Body of pancreas (tissue), 4 donors: ENCODE results near the gene GRM1. TPM values are rescaled to one million over a fixed set of nuclear protein-coding genes. Genes with fewer than 3 reads are reported as not detected.
A peak's percentile ranks its signal among the peaks of the same experiment; 100 is the strongest.

Source experiments
- ATAC-seq: fragments of 150-250 bp; one replicate; pipeline ENCODE4 v1.9.1; 2016
- DNase-seq, 4 donors: peaks; one replicate each; pipeline ENCODE4 v3.0.0-alpha.2; 2019
- H3K27ac ChIP-seq, 4 donors: fragments of 200-600 bp; sonication (generic); 1 replicate in 3 of 4; 2 replicates in 1 of 4; pipeline versions ENCODE4 v1.5.1 to v1.6.1; 2016 to 2019; ENCODE audit warnings: mild to moderate bottlenecking in 1 of 4, mixed read lengths in 1 of 4, moderate library complexity in 1 of 4
- H3K27me3 ChIP-seq, 2 donors: fragments of 200-600 bp; sonication (generic); one replicate each; pipeline ENCODE4 v1.6.0; 2016; ENCODE audit warnings: mild to moderate bottlenecking in 1 of 2
- H3K36me3 ChIP-seq, 2 donors: fragments of 200-600 bp; sonication (generic); replicated peaks in 1 of 2; 2 replicates each; pipeline ENCODE4 v1.5.1; 2016; ENCODE audit warnings: low read depth in 2 of 2; ENCODE audit not compliant: insufficient read depth in 1 of 2
- H3K4me1 ChIP-seq: fragments of 200-600 bp; sonication (generic); one replicate; pipeline ENCODE4 v1.6.0; 2016
- H3K4me3 ChIP-seq, 2 donors: fragments of 200-600 bp; sonication (generic); 1 replicate in 1 of 2; 2 replicates in 1 of 2; pipeline ENCODE4 v1.5.1; 2016 to 2019
- H3K9me3 ChIP-seq, 3 donors: fragments of 200-600 bp; sonication (generic); 1 replicate in 2 of 3; 2 replicates in 1 of 3; pipeline ENCODE4 v1.5.1; 2016
- CTCF ChIP-seq, 7 experiments: fragments of 450-650 bp in 4 of 7; fragments of 200-600 bp in 3 of 7; sonication (generic) in 3 of 7; IDR thresholded peaks; one replicate each; pipeline ENCODE4 v1.5.1; 2016 to 2019; ENCODE audit warnings: antibody characterized with exemption in 7 of 7
- POLR2A ChIP-seq, 3 donors: fragments of 450-650 bp; IDR thresholded peaks; one replicate each; pipeline ENCODE4 v1.6.1; 2016; ENCODE audit warnings: antibody characterized with exemption in 3 of 3, mild to moderate bottlenecking in 2 of 3
- WGBS, 2 donors: methylation state at CpG; one replicate each; pipeline ENCODE4 v1.1.5; 2017; 5-methylcytosine and 5-hydroxymethylcytosine counted together
- intact Hi-C: fragments of 100-400 bp; cut with DNase I; formaldehyde crosslinking; loops from one replicate; pipeline ENCODE4 v1.15.1; 2023
- total RNA-seq, 2 donors: library from RNA; depleted of rRNA; stranded (reverse); fragments of >200 nt; gene quantifications; one replicate each; pipeline ENCODE4 v1.1.0, GENCODE V29; 2016

Gene GRM1
- total RNA-seq, 2 donors from 2014 or later = under 0.01 TPM; not detected in 1

- ATAC-seq (no peak), DNase-seq (no peak)
- WGBS, 2 donors = 51 to 53% methylated on average over 3 of the region's 3 CpGs
- Histone ChIP-seq H3K9me3 (no peaks in the 10 kb centered on the region), H3K4me3 (no peak overlapping the region), H3K27me3 (no peaks in the 10 kb centered on the region), H3K36me3 (no peaks in the 10 kb centered on the region), H3K27ac (no peak overlapping the region), H3K4me1 (no peaks in the 10 kb centered on the region)
- TF ChIP-seq CTCF (IDR thresholded peaks at IDR 0.05) = no peak
- TF ChIP-seq POLR2A (IDR thresholded peaks at IDR 0.05) = no peak
- intact Hi-C loops = no loop called here
Observed at GRCh38 chr6:146301764-146302163, 272.9 kb downstream of the GRM1 start.

- no peak for TF ChIP-seq CTCF (IDR thresholded peaks at IDR 0.05)
- no peak for TF ChIP-seq POLR2A (IDR thresholded peaks at IDR 0.05)
- Histone ChIP-seq H3K9me3 (no peaks in the 10 kb centered on the region), H3K27ac (no peak overlapping the region), H3K4me3 (no peak overlapping the region), H3K36me3 (no peaks in the 10 kb centered on the region), H3K4me1 (no peaks in the 10 kb centered on the region), H3K27me3 (no peaks in the 10 kb centered on the region)
- DNase-seq (no peak), ATAC-seq (no peak)
- intact Hi-C loops = no loop called here
Observed at GRCh38 chr6:146302994-146303393, 274.1 kb downstream of the GRM1 start.

GRCh38 chr6:146304181-146304580 is 275.3 kb downstream of the GRM1 start:
- intact Hi-C loops = no loop called here
- no peak for DNase-seq
- TF ChIP-seq CTCF (IDR thresholded peaks at IDR 0.05) (no peak), POLR2A (IDR thresholded peaks at IDR 0.05) (no peak)
- Histone ChIP-seq H3K27ac (no peak overlapping the region), H3K36me3 (no peaks in the 10 kb centered on the region), H3K27me3 (no peaks in the 10 kb centered on the region), H3K4me3 (no peak overlapping the region), H3K4me1 (no peaks in the 10 kb centered on the region), H3K9me3 (no peaks in the 10 kb centered on the region)
- 49 to 62% methylated on average over 3 of the region's 3 CpGs for WGBS, 2 donors
- no peak for ATAC-seq

GRCh38 chr6:146305092-146305491 is 276.2 kb downstream of the GRM1 start:
- DNase-seq = peak in 1 of 4 donors; percentile 34
- intact Hi-C loops = no loop called here
- ATAC-seq = no peak
- no peak overlapping the region for H3K4me3 ChIP-seq
- TF ChIP-seq CTCF (IDR thresholded peaks at IDR 0.05) = no peak
- TF ChIP-seq POLR2A (IDR thresholded peaks at IDR 0.05) = no peak
- no peaks in the 10 kb centered on the region for H3K36me3 ChIP-seq
- H3K27ac ChIP-seq = no peak overlapping the region
- 4 to 8% methylated on average over 1 of the region's 1 CpG for WGBS, 2 donors
- no peaks in the 10 kb centered on the region for H3K27me3 ChIP-seq
- H3K9me3 ChIP-seq = no peaks in the 10 kb centered on the region
- no peaks in the 10 kb centered on the region for H3K4me1 ChIP-seq

GRCh38 chr6:146305951-146306350 is 277.1 kb downstream of the GRM1 start:
- ATAC-seq (no peak), DNase-seq (no peak)
- H3K4me3 ChIP-seq = no peak overlapping the region
- WGBS, 2 donors = 59 to 70% methylated on average over 3 of the region's 3 CpGs
- H3K27me3 ChIP-seq = no peaks in the 10 kb centered on the region
- intact Hi-C loops = no loop called here
- H3K4me1 ChIP-seq = no peaks in the 10 kb centered on the region
- H3K9me3 ChIP-seq = no peaks in the 10 kb centered on the region
- TF ChIP-seq CTCF (IDR thresholded peaks at IDR 0.05) (no peak), POLR2A (IDR thresholded peaks at IDR 0.05) (no peak)
- H3K36me3 ChIP-seq = no peaks in the 10 kb centered on the region
- H3K27ac ChIP-seq = no peak overlapping the region
